Fibroblast of lung (primary cell): ENCODE data around the gene SLC44A5.

ENCODE experiments used
- EZH2 ChIP-seq: IDR thresholded peaks from 2 replicates; pipeline ENCODE4 v1.5.1; 2012; ENCODE audit warnings: low read length, control low read depth, mild to moderate bottlenecking; ENCODE audit errors: missing control alignments
- TF ChIP-seq, protein P1 (sequence below), 2 donors: IDR thresholded peaks in 1 of 2; conservative IDR thresholded peaks in 1 of 2; 1 replicate in 1 of 2; 2 replicates in 1 of 2; pipeline ENCODE4 v1.5.1; 2011 to 2012; ENCODE audit warnings: low read length in 2 of 2, control low read depth in 1 of 2, inconsistent platforms in 1 of 2, low read depth in 1 of 2, mild to moderate bottlenecking in 1 of 2

GRCh38 chr1:75258351-75258750, 352.6 kb downstream of the SLC44A5 start:
- no peak for TF ChIP-seq EZH2
- TF ChIP-seq, protein P1, sequence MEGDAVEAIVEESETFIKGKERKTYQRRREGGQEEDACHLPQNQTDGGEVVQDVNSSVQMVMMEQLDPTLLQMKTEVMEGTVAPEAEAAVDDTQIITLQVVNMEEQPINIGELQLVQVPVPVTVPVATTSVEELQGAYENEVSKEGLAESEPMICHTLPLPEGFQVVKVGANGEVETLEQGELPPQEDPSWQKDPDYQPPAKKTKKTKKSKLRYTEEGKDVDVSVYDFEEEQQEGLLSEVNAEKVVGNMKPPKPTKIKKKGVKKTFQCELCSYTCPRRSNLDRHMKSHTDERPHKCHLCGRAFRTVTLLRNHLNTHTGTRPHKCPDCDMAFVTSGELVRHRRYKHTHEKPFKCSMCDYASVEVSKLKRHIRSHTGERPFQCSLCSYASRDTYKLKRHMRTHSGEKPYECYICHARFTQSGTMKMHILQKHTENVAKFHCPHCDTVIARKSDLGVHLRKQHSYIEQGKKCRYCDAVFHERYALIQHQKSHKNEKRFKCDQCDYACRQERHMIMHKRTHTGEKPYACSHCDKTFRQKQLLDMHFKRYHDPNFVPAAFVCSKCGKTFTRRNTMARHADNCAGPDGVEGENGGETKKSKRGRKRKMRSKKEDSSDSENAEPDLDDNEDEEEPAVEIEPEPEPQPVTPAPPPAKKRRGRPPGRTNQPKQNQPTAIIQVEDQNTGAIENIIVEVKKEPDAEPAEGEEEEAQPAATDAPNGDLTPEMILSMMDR (conservative IDR thresholded peaks at IDR 0.05 in 1 of 2, IDR thresholded peaks at IDR 0.05 in 1 of 2; ENCODE audit: low read depth in 1 of 2, low read length in 2 of 2) = no peak
